H9 (cell line): ENCODE results near the gene DMD. TPM values are rescaled to one million over a fixed set of nuclear protein-coding genes. Genes with fewer than 3 reads are reported as not detected.

Source experiments
- DNase-seq: peaks from one replicate; pipeline ENCODE4 v3.0.0-alpha.2; 2017
- H2AFZ ChIP-seq: one replicate; pipeline ENCODE4 v1.6.1; 2013; ENCODE audit warnings: mild to moderate bottlenecking, low read length, control low read depth, moderate library complexity
- H2AK5ac ChIP-seq: 2 replicates; pipeline ENCODE4 v1.6.1; 2013; ENCODE audit warnings: low read length, control low read depth, mixed read lengths; ENCODE audit not compliant: insufficient read length
- H2BK120ac ChIP-seq: one replicate; pipeline ENCODE4 v1.6.1; 2013; ENCODE audit warnings: low read depth, mild to moderate bottlenecking, low read length, control low read depth, inconsistent platforms; ENCODE audit not compliant: poor library complexity, severe bottlenecking
- H2BK12ac ChIP-seq: 2 replicates; pipeline ENCODE4 v1.6.1; 2013; ENCODE audit warnings: low read length, control low read depth, mixed read lengths, low read depth; ENCODE audit not compliant: insufficient read length
- H2BK15ac ChIP-seq: 2 replicates; pipeline ENCODE4 v1.6.1; 2013; ENCODE audit warnings: low read depth, low read length, control low read depth
- H2BK20ac ChIP-seq: one replicate; pipeline ENCODE4 v1.6.1; 2013; ENCODE audit warnings: low read depth, mild to moderate bottlenecking, low read length, control low read depth, inconsistent platforms; ENCODE audit not compliant: poor library complexity, severe bottlenecking
- H2BK5ac ChIP-seq: 2 replicates; pipeline ENCODE4 v1.6.1; 2013; ENCODE audit warnings: low read length, control low read depth, mixed read lengths; ENCODE audit not compliant: insufficient read length
- H3K14ac ChIP-seq: 2 replicates; pipeline ENCODE4 v1.6.1; 2013; ENCODE audit warnings: low read length, control low read depth; ENCODE audit not compliant: insufficient read depth
- H3K18ac ChIP-seq: 2 replicates; pipeline ENCODE4 v1.6.1; 2013; ENCODE audit warnings: low read depth, mild to moderate bottlenecking, mixed read lengths, low read length, control low read depth; ENCODE audit not compliant: insufficient read length
- H3K23ac ChIP-seq: 2 replicates; pipeline ENCODE4 v1.6.1; 2013; ENCODE audit warnings: low read length, control low read depth, mixed read lengths, low read depth; ENCODE audit not compliant: insufficient read length
- H3K23me2 ChIP-seq: 2 replicates; pipeline ENCODE4 v1.6.1; 2013; ENCODE audit warnings: low read depth, mild to moderate bottlenecking, mixed read lengths, low read length, control low read depth; ENCODE audit not compliant: insufficient read length, poor library complexity, severe bottlenecking
- H3K27ac ChIP-seq: 2 replicates; pipeline ENCODE4 v1.5.1; 2013; ENCODE audit warnings: low read length, control low read depth, mixed read lengths, low read depth; ENCODE audit not compliant: insufficient read length
- H3K27me3 ChIP-seq: 2 replicates; pipeline ENCODE4 v1.6.1; 2013; ENCODE audit warnings: low read length, control low read depth, inconsistent platforms; ENCODE audit not compliant: insufficient read depth
- H3K4ac ChIP-seq: 2 replicates; pipeline ENCODE4 v1.6.1; 2013; ENCODE audit warnings: low read depth, mild to moderate bottlenecking, control low read depth, inconsistent platforms, low read length, moderate library complexity
- H3K4me1 ChIP-seq: 2 replicates; pipeline ENCODE4 v1.6.1; 2013; ENCODE audit warnings: low read length, control low read depth, inconsistent platforms; ENCODE audit not compliant: insufficient read depth
- H3K4me2 ChIP-seq: 2 replicates; pipeline ENCODE4 v1.6.1; 2013; ENCODE audit warnings: low read length, control low read depth, mixed read lengths; ENCODE audit not compliant: insufficient read length, insufficient read depth
- H3K56ac ChIP-seq: 2 replicates; pipeline ENCODE4 v1.6.1; 2013; ENCODE audit warnings: low read depth, mild to moderate bottlenecking, mixed read lengths, low read length, control low read depth; ENCODE audit not compliant: insufficient read length
- H3K79me1 ChIP-seq: 2 replicates; pipeline ENCODE4 v1.6.1; 2013; ENCODE audit warnings: low read depth, mild to moderate bottlenecking, moderate library complexity, low read length, control low read depth, inconsistent platforms; ENCODE audit not compliant: insufficient read depth, poor library complexity, severe bottlenecking
- H3K79me2 ChIP-seq: 2 replicates; pipeline ENCODE4 v1.6.1; 2013; ENCODE audit warnings: low read length, control low read depth, inconsistent platforms; ENCODE audit not compliant: insufficient read depth
- H3K9ac ChIP-seq: 2 replicates; pipeline ENCODE4 v1.6.1; 2013; ENCODE audit warnings: low read length, control low read depth, mixed read lengths; ENCODE audit not compliant: insufficient read length; ENCODE audit errors: extremely low read depth
- H3K9me3 ChIP-seq: one replicate; pipeline ENCODE4 v1.6.1; 2013; ENCODE audit warnings: low read depth, low read length, inconsistent platforms; ENCODE audit not compliant: control insufficient read depth
- H3T11ph ChIP-seq: one replicate; pipeline ENCODE4 v1.6.1; 2013; ENCODE audit warnings: mild to moderate bottlenecking, low read length, control low read depth, inconsistent platforms
- H4K20me1 ChIP-seq: one replicate; pipeline ENCODE4 v1.6.1; 2013; ENCODE audit not compliant: control insufficient read depth, insufficient read length, insufficient read depth
- H4K5ac ChIP-seq: 2 replicates; pipeline ENCODE4 v1.6.1; 2013; ENCODE audit warnings: low read depth, mild to moderate bottlenecking, mixed read lengths, low read length, control low read depth; ENCODE audit not compliant: insufficient read length
- H4K8ac ChIP-seq: replicated peaks from 2 replicates; pipeline ENCODE4 v1.6.1; 2013; ENCODE audit warnings: low read length, control low read depth, mixed read lengths, low read depth; ENCODE audit not compliant: insufficient read length
- H4K91ac ChIP-seq: 2 replicates; pipeline ENCODE4 v1.6.1; 2013; ENCODE audit warnings: low read depth, mild to moderate bottlenecking, moderate library complexity, mixed read lengths, low read length, control low read depth; ENCODE audit not compliant: insufficient read length
- H3K27ac Mint-ChIP-seq, 3 experiments: 2 replicates in 2 of 3; 3 replicates in 1 of 3; pipeline ENCODE4 v1.8.0; 2020 to 2021; ENCODE audit warnings: mixed read lengths in 3 of 3, mild to moderate bottlenecking in 1 of 3, moderate library complexity in 1 of 3
- H3K27me3 Mint-ChIP-seq: 2 replicates; pipeline ENCODE4 v1.8.0; 2021; ENCODE audit warnings: low read depth, mild to moderate bottlenecking, moderate library complexity, mixed read lengths
- H3K36me3 Mint-ChIP-seq, 3 experiments: 2 replicates in 2 of 3; 3 replicates in 1 of 3; pipeline ENCODE4 v1.8.0; 2020 to 2021; ENCODE audit warnings: low read depth in 3 of 3, mixed read lengths in 3 of 3; ENCODE audit not compliant: insufficient read depth in 1 of 3
- H3K4me1 Mint-ChIP-seq, 2 experiments: 2 replicates each; pipeline ENCODE4 v1.8.0; 2020; ENCODE audit warnings: mixed read lengths in 2 of 2
- H3K4me3 Mint-ChIP-seq, 2 experiments: 2 replicates in 1 of 2; 3 replicates in 1 of 2; pipeline ENCODE4 v1.8.0; 2020 to 2021; ENCODE audit warnings: mild to moderate bottlenecking in 2 of 2, mixed read lengths in 2 of 2, moderate library complexity in 1 of 2
- H3K9me3 Mint-ChIP-seq, 2 experiments: 2 replicates in 1 of 2; 3 replicates in 1 of 2; pipeline ENCODE4 v1.8.0; 2020; ENCODE audit warnings: mild to moderate bottlenecking in 2 of 2, mixed read lengths in 2 of 2, moderate library complexity in 1 of 2
- CTCF ChIP-seq: fragments of 200-600 bp; sonication (generic); conservative IDR thresholded peaks from 3 replicates; pipeline ENCODE4 v1.8.0; 2021; ENCODE audit warnings: antibody characterized with exemption, mild to moderate bottlenecking
- WGBS: extraction: QIAGEN DNeasy Blood & Tissue Kit; methylation state at CpG from one replicate; pipeline ENCODE4 v1.1.7; 2013; ENCODE audit warnings: missing lambda C conversion rate, low lambda C conversion rate, mixed read lengths; ENCODE audit not compliant: insufficient read length; ENCODE audit errors: extremely low coverage; 5-methylcytosine and 5-hydroxymethylcytosine counted together
- total RNA-seq: library from RNA; stranded (reverse); gene quantifications from 2 replicates; pipeline ENCODE4 v1.2.1, GENCODE V29; 2021

Gene DMD
- total RNA-seq, 1 experiment from 2014 or later = 3.8 TPM

- Mint-ChIP-seq H3K27ac (no peak overlapping the region), H3K4me1 (peaks cover 6 to 7% of the 10 kb centered on the region in 2 experiments; a peak in 2 of 4 replicates), H3K4me3 (no peak overlapping the region), H3K27me3 (no peaks in the 10 kb centered on the region), H3K36me3 (no peaks in the 10 kb centered on the region), H3K9me3 (peaks cover 0 to 6% of the 10 kb centered on the region in 2 experiments; a peak in 3 of 5 replicates)
- Histone ChIP-seq H3K14ac (no peak overlapping the region), H3K79me1 (no peaks in the 10 kb centered on the region), H3T11ph (no peak overlapping the region), H3K4ac (no peak overlapping the region), H3K27ac (no peak overlapping the region), H3K23ac (no peak overlapping the region), H2BK12ac (no peak overlapping the region), H4K20me1 (no peaks in the 10 kb centered on the region), H3K56ac (no peak overlapping the region), H2BK120ac (no peak overlapping the region), H3K4me1 (no peaks in the 10 kb centered on the region), H3K79me2 (no peaks in the 10 kb centered on the region), H4K8ac (no peak overlapping the region), H3K18ac (no peak overlapping the region), H2AFZ (no peak overlapping the region), H3K23me2 (no peaks in the 10 kb centered on the region), H3K27me3 (no peaks in the 10 kb centered on the region), H2BK5ac (no peak overlapping the region), H3K9me3 (no peaks in the 10 kb centered on the region), H2BK15ac (no peak overlapping the region), H4K91ac (no peak overlapping the region), H3K9ac (no peak overlapping the region), H3K4me2 (no peak overlapping the region), H4K5ac (no peak overlapping the region), H2AK5ac (no peak overlapping the region), H2BK20ac (no peak overlapping the region)
- DNase-seq = no peak
- WGBS = no CpG with 5 or more reads among the region's 4 CpGs
- TF ChIP-seq CTCF = no peak
Measured at GRCh38 chrX:33134164-33134563, 77.2 kb downstream of the DMD start.
